ENCODE measurements around the gene SEZ6L2.
"Not testable (repeated sequence)": the region's sequence is repeated elsewhere in the genome, so short reads cannot be mapped to it uniquely, and the experiment has no call there.

The SEZ6L2 gene

DNA sequence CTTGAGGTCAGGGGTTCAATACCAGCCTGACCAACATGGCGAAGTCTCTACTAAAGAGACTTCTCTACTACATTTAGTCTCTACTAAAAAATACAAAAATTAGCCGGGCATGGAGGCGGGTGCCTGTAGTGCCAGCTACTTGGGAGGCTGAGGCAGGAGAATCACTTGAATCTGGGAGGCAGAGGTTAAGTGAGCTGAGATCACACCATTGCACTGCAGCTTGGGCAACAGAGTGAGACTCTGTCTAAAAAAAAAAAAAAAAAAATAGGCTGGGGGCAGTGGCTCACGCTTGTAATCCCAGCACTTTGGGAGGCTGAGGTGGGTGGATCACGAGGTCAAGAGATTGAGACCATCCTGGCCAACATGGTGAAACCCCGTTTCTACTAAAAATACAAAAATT is 10.5 kb upstream of the SEZ6L2 start:
- not testable (repeated sequence) for DNase-seq

- no peak for DNase-seq
Measured at GRCh38 chr16:29909391-29909790, 10.0 kb upstream of the SEZ6L2 start.

DNA sequence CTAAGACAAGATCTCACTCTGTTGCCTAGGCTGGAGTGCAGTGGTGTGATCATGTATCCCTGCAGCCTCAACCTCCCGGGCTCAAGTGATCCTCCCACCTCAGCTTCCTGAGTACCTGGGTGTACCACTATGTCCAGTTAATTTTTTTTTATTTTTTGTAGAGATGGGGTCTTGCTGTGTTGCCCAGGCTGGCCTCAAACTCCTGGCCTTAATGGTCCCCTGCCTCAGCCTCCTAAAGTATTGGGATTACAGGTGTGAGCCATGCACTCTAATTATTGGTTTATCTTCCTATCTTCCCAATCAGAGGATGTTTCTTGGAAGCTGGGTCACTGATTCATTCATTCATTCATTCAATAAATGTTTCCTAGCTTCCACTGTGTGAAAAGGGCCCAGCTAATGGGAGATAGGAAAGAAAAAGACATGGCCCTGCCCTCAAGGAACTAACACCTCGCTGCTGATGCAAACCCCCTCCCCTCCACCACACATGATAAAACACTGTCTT is 9.4 kb upstream of the SEZ6L2 start:
- no peak for DNase-seq

- DNase-seq = no peak
Measured at GRCh38 chr16:29907973-29908372, 8.6 kb upstream of the SEZ6L2 start.

- no peak for DNase-seq
Measured at GRCh38 chr16:29906520-29907244, 7.3 kb upstream of the SEZ6L2 start.

DNA sequence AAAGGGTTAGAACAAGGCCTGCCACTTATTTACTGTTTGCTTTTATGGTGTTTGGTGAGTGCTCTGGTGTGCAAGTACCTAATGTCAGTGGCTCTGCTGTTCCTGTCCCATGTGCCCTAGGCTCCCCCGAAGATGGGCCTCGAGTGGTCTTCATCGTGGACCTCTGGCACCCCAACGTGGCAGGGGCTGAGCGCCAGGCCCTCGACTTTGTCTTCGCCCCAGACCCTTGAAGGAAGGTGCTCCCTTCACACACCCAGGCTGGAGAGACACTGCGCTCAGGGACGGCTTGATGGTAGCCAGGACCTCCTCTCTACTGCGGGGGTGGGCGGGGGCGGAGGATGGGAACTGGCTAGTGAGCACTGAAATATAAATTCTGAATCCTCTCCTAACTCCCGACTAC is 6.3 kb upstream of the SEZ6L2 start:
- DNase-seq = no peak

DNA sequence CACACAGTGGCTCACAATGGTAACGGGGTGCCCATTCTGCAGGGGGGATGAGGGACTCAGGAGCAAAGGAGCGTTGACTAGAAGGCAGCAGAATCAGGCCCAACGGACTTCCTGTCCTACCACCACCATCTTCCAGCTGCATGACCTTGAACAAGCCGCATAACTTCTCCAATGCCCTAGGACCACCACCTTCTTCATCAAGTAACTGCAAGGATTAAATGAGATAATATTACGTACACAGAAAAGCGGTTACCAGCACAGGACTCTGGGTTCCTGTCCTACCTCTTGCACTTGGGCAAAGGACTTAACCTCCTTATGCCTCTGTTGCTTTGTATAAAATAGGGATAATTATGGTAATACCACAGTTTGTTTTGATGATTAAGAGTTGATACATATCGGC is 5.6 kb upstream of the SEZ6L2 start:
- DNase-seq = no peak

- no peak for DNase-seq
Measured at GRCh38 chr16:29903590-29903989, 4.2 kb upstream of the SEZ6L2 start.

DNA sequence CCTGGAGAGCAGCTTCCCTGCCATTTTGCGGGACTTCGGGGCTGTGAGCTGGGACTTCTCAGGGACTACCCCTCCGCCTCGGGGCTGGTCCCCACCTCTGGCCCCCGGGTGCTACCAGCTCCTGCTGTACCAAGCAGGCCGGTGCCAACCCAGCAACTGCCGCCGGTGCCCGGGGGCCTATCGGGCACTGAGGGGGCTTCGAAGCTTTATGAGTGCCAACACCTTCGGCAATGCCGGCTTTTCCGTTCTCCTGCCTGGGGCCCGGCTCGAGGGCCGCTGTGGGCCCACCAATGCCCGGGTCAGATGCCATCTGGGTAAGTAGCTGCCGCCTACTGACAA is 2.2 kb upstream of the SEZ6L2 start:
- DNase-seq = no peak

DNA sequence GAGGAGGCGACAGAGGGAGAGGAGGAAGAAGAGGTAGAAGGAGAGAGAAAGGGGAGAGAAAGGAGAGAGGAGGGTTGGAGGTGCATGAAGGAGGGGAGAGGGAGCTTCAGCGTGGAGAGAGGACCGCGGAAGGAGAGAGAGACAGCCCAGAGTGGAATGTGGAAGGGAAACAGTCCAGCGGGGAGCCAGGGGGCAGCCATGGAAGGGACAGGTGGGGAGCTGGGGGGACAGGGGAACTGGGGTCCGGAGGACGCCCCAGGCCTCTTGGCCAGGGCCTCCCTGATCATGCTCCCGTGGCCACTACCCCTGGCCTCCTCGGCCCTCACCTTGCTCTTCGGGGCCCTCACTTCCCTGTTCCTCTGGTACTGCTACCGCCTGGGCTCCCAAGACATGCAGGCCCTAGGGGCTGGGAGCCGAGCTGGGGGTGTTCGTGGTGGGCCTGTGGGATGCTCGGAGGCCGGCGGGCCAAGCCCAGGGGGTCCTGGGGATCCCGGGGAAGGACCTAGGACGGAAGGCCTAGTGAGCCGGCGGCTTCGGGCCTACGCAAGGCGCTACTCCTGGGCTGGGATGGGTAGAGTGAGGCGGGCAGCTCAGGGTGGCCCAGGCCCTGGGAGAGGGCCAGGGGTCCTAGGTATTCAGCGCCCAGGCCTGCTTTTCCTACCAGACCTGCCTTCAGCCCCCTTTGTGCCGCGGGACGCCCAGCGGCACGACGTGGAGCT is 1.7 kb upstream of the SEZ6L2 start:
- DNase-seq = no peak

DNA sequence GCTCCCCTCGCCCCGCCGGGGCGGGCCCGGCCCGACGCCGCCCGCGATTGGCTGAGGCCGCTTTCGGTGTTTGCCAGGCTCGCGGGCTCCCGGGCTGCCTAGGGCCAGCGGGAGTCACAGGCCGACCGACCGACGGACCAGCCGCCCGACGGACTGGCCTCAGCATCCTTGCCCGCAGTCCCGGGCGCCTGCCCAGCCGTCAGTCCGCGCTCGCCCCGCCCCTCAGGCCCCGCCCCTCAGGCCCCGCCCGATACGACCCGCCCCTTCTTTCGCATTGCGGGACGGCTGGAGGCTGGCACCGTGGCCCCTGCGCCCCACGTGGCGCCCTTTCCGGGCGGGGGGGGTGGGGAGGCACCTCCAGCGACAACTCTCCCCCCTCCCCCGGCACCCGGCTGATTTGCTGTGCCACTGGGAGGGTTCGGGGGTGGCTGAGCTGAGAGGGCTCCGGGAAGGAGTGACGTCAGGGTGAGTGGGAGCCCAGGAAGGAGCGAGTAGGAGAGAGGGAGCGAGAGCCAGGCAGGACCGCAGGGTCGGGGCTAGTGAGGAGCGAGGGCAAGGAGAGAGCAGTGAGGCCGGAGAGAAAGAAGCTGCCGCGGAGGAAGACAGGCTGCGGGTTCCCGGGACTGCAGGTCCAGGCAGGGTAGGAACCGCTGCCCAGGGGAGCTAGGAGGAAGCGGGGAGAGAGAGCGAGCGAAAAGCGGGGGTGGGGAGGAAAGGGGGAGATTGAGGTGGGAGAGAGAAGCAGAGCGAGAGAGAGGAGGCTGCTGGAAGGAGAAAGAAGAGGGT is 945 bp upstream of the SEZ6L2 start, which contains the start of gene ASPHD1:
Gene ASPHD1 (plus strand): TSS at position 387 of the 786 bp plus-strand sequence. CDS start 484 bp downstream, outside the sequence.
- peak; percentile 88 for DNase-seq

DNA sequence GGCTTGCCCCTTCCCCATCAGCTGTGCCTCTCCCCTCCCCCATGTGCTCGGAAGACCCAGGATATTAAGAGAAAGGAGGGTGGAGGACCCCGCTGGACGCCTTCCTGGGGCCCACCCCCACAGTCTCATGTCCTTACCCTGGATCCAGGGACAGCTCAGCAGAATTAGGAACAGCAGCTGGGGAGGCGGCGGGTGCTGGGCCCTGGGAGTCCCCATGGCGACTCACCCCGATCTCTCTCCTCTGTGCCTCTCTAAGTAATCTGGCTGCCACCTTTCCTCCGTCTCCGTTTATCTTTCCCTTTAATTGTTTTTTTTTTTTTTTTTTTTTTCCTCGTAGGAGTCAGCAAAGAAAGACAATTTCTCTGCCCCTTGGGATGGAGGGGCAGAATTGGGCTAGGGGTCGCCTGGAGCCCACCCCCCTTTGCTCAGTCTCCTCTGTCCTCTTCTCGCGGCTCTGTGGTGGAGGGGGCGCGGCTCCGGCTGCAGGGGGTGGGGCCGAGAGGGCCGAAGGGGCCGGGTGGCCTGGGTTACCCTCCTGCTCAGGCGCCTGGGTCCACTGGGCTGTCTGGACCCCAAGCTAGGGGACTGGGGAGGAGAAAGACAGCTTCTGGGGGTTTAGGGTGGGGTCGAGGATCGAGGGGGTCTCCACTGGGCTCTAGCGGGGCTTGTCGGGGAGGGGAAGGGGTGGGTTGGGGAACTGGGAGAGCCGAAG is 390 bp downstream of the SEZ6L2 start:
- DNase-seq = no peak

DNA sequence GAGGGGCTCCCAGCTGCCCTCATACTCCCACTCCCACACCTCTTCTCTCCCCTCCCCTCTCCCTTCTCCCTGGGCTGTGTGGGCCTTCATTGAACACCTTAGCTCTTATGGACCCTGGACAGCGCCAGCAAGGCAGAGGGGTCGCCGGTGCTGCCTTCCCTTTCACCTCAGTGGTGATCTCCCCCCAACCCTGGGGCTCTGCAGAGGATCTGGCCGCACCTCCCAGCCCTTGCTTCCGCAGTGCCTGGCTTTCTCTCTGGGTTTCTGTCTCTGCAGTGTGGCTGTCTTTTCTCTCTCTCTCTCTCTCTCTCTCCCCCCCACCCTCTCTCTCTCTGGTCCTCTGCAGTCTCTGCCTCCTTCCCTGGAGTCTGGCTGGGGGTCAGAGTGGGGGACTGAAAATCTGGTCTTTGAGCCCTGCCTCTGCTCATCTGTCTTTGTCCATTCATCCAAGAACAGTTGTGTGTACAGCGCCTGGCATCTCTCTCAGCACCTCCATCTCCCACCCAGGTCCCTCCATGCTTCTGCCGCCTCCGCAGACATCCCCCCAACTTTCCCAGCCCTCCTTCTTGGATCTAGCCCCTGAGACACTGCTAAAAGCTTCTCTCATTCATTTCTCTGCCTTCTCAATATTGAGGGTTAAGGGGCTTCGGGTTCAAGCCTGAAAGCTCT is 1.1 kb downstream of the SEZ6L2 start:
- DNase-seq = no peak

DNA sequence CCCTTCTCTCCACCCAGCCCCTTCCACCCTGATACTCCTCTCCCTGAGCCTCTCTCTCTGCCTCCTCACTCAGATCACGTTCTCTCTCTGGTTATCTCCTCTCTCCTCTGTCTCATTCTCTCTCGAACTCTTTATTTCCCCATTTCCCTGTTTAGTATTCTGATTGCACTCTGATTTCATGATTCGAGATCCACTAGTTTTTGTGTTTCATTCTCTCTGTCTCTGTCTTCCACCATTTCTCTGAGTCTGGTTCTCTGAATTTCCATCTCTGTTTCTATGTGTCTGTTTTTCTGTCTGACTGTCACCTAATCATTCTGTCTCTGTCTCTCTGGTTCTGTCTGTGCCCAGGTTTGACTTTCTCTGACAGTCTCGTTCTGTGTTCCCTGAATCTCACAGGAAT is 2.0 kb downstream of the SEZ6L2 start:
- no peak for DNase-seq

DNA sequence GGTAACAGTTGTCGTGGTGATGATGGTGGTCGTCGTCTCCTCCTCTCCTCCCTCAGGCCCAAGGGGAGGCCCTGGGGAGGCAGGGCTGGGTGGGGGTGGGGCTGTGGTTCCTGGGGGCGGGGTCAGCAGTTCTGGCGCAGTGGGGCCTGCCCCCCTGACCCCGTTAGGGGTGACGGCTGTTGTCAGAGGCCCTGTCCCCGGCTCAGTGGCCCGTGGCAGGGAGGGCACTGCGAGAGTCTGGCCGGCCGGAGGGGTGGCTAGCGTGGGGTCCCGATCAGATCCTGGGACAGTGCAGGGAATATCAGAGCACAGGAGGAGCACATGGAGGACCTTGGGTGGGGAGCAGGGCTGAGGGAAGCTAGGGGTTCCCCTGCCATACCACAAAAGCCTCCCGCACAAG is 2.5 kb downstream of the SEZ6L2 start:
- no peak for DNase-seq

DNA sequence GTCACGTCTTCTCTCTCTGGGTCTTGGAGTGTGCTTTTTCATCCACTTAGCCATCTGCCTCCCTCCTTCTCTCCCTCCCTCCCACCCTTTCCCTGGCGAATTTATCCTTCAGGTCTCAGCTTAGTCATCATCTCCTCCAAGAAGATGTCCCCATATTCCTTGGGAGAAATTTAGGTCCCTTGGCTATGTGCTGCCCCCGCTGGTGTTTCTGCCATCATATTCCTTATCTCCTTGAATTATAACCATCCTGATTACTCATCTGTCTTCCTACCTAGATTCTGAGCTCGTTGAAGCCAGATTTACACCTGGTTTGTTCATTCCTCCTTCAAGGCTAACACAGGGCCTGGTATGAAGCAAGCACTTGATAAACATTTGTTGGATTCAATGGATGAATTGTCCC is 5.0 kb downstream of the SEZ6L2 start:
- DNase-seq = no peak

DNA sequence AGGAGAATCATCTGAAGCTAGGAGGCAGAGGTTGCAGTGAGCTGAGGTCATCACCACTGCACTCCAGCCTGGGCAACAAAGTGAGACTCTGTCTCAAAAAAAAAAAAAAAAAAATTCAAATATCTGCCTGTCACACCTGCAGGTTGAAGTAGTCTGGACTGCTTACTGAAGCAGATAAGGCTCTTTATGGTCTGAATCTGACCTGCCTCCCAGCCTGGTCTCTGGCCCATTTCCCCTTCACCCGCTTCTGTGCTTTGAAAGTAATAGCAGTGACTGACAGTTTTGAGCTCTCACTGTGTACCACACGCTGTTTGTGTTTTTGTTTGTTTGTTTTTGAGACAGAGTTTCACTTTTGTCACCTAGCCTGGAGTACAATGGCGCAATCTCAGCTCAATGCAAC is 5.8 kb downstream of the SEZ6L2 start:
- no peak for DNase-seq

DNA sequence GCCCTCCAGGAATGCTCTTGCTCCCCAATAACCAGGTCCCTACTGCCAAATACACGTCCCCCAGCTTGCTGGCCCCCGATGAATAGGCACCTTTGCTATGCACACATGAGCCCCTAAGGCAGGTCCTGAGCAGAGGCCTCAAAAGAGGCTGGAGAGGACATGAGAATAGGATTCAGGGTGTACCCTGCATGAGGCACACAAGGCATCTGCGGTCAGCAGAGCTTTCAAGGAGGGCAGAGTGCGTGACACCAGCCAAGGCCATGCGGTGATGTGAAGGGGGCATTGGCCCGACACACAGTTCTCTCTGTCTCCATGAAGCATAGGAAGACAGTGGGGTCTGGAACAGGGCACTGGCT is 6.9 kb downstream of the SEZ6L2 start:
- DNase-seq = no peak

GRCh38 chr16:29891525-29892457 is 7.6 kb downstream of the SEZ6L2 start:
- DNase-seq = no peak

DNA sequence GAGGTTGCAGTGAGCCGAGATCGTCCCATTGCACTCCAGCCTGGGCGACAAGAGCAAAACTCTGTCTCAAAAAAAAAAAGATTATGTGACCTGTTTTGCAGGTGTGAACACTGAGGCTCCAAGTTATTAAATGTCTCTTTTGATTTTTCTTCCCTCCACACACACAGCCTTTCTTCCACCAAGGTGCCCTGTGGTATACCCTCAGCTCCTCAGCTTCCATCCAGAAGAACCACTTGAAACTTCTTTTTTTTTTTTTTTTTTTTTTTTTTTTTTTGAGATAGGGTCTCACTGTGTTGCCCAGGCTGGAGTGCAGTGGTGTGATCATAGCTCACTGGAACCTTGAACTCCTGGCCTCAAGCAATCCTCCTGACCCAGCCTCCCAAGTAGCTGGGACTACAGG is 10.0 kb downstream of the SEZ6L2 start:
- not testable (repeated sequence) for DNase-seq

- no peak for DNase-seq
Measured at GRCh38 chr16:29883987-29884386, 15.4 kb downstream of the SEZ6L2 start.
